ENCODE measurements around the gene DAB2IP.

GRCh38 chr9:121797081-121797480 is 145.6 kb downstream of the DAB2IP start:
- TF ChIP-seq CTCF (IDR thresholded peaks at IDR 0.05; ENCODE audit: low read depth, low read length) = no peak
- no peak for TF ChIP-seq EZH2phosphoT487 (IDR thresholded peaks at IDR 0.05; ENCODE audit: low read depth)

Data from OCI-LY3 (cell line).